HCT116 (cell line): Measurements from ENCODE around the gene DNASE2. TPM values are rescaled to one million over a fixed set of nuclear protein-coding genes. Genes with fewer than 3 reads are reported as not detected.

Experiments used
- ATAC-seq: fragments of 200-7000 bp; cut with Tn5 transposase; 2 replicates; pipeline ENCODE4 v1.9.1; 2020; ENCODE audit warnings: mild to moderate bottlenecking, moderate library complexity
- BruUV-seq: library from RNA; stranded (reverse); fragments of 400-500 nt; replicated peaks from 2 replicates; lab custom pipeline; 2021; lab: Mats Ljungman, UMichigan
- CTCF ChIA-PET: fragments of 300-600 bp; sonication (Branson Sonifier 250); formaldehyde crosslinking; loops from one replicate; lab custom pipeline; 2021; ENCODE audit warnings: antibody characterized with exemption; lab: Charles Lee
- POLR2A ChIA-PET: fragments of 300-600, 350-600 bp; sonication (Branson Sonifier 250); formaldehyde crosslinking; loops from one replicate; lab custom pipeline; 2021; ENCODE audit warnings: antibody characterized with exemption; lab: Charles Lee
- RAD21 ChIA-PET, 2 experiments: fragments of 300-600 bp; sonication (Branson Sonifier 250); formaldehyde crosslinking; loops; one replicate each; lab custom pipeline; 2023; ENCODE audit warnings: low total read pairs in 2 of 2; ENCODE audit not compliant: uncharacterized antibody in 2 of 2, unreplicated experiment in 2 of 2, low non-redundant PET in 1 of 2; lab: Charles Lee
- DNase-seq: peaks from one replicate; pipeline ENCODE4 v3.0.0-alpha.2; 2010; ENCODE audit warnings: low read depth, low spot score
- H2AFZ ChIP-seq: fragments of 200-600 bp; shearing (Covaris generic), sonication (generic); 2 replicates; pipeline ENCODE4 v1.6.1; 2017; ENCODE audit warnings: low read depth, mixed run types, mixed read lengths, antibody characterized with exemption, low read length; ENCODE audit not compliant: poor library complexity, severe bottlenecking
- H3K27ac ChIP-seq: 2 replicates; pipeline ENCODE4 v1.5.1; 2012; ENCODE audit warnings: low read depth, low read length
- H3K27me3 ChIP-seq: fragments of 200-600 bp; sonication (generic); 2 replicates; pipeline ENCODE4 v1.6.1; 2016; ENCODE audit warnings: mixed run types, low read length, mixed read lengths; ENCODE audit not compliant: insufficient read depth
- H3K36me3 ChIP-seq, 2 experiments: fragments of 200-500 bp in 1 of 2; fragments of 200-600 bp in 1 of 2; sonication (Bioruptor generic) in 1 of 2; sonication (generic) in 1 of 2; 2 replicates each; pipeline versions ENCODE4 v1.5.1 to v1.6.1; 2014 to 2016; ENCODE audit warnings: low read length in 2 of 2, inconsistent platforms in 1 of 2, mixed read lengths in 1 of 2, mixed run types in 1 of 2; ENCODE audit not compliant: insufficient read depth in 2 of 2, control insufficient read depth in 1 of 2
- H3K4me1 ChIP-seq, 2 experiments: fragments of 200-600 bp in 1 of 2; sonication (generic) in 1 of 2; 2 replicates each; pipeline versions ENCODE4 v1.5.1 to v1.6.1; 2012 to 2017; ENCODE audit warnings: low read length in 2 of 2, inconsistent platforms in 1 of 2, mild to moderate bottlenecking in 1 of 2, mixed read lengths in 1 of 2, mixed run types in 1 of 2, moderate library complexity in 1 of 2; ENCODE audit not compliant: insufficient read depth in 2 of 2, control insufficient read depth in 1 of 2
- H3K4me2 ChIP-seq: fragments of 200-600 bp; sonication (generic); 2 replicates; pipeline ENCODE4 v1.6.1; 2017; ENCODE audit warnings: mixed run types, low read length, mixed read lengths
- H3K4me3 ChIP-seq, 2 experiments: fragments of 200-600 bp in 1 of 2; sonication (generic) in 1 of 2; replicated peaks in 1 of 2; 2 replicates each; pipeline ENCODE4 v1.5.1; 2011 to 2016; ENCODE audit warnings: low read length in 2 of 2, control low read depth in 1 of 2, low read depth in 1 of 2, mild to moderate bottlenecking in 1 of 2, mixed read lengths in 1 of 2, mixed run types in 1 of 2
- H3K79me2 ChIP-seq: fragments of 200-600 bp; sonication (generic); 2 replicates; pipeline ENCODE4 v1.6.1; 2017; ENCODE audit warnings: mild to moderate bottlenecking, mixed run types, low read length, moderate library complexity, mixed read lengths; ENCODE audit not compliant: insufficient read depth
- H3K9ac ChIP-seq: fragments of 200-600 bp; sonication (generic); 2 replicates; pipeline ENCODE4 v1.6.1; 2016; ENCODE audit warnings: low read length, mixed read lengths
- H3K9me2 ChIP-seq: fragments of 200-600 bp; sonication (generic), shearing (Covaris generic); 2 replicates; pipeline ENCODE4 v1.6.1; 2017; ENCODE audit warnings: mixed run types, mild to moderate bottlenecking, moderate library complexity; ENCODE audit not compliant: insufficient read depth
- H3K9me3 ChIP-seq, 2 experiments: fragments of 200-500 bp in 1 of 2; fragments of 200-600 bp in 1 of 2; sonication (Bioruptor generic) in 1 of 2; sonication (generic) in 1 of 2; 2 replicates each; pipeline ENCODE4 v1.6.1; 2014 to 2017; ENCODE audit warnings: low read length in 2 of 2, mixed read lengths in 2 of 2, inconsistent platforms in 1 of 2, low read depth in 1 of 2, mild to moderate bottlenecking in 1 of 2, mixed run types in 1 of 2, moderate library complexity in 1 of 2; ENCODE audit not compliant: control insufficient read depth in 1 of 2, insufficient read depth in 1 of 2
- H4K20me1 ChIP-seq: fragments of 200-600 bp; sonication (generic), shearing (Covaris generic); 2 replicates; pipeline ENCODE4 v1.6.1; 2017; ENCODE audit warnings: mixed run types, mild to moderate bottlenecking, moderate library complexity; ENCODE audit not compliant: insufficient read depth
- ATF3 ChIP-seq: IDR thresholded peaks from 2 replicates; pipeline ENCODE4 v1.6.1; 2012
- CBX3 ChIP-seq: IDR thresholded peaks from 2 replicates; pipeline ENCODE4 v1.6.1; 2012; ENCODE audit warnings: low read depth
- CEBPB ChIP-seq: IDR thresholded peaks from 2 replicates; pipeline ENCODE4 v1.6.1; 2012; ENCODE audit warnings: low read depth
- CTCF ChIP-seq, 3 experiments: fragments of 200-600 bp in 1 of 3; sonication (generic) in 1 of 3; IDR thresholded peaks in 2 of 3; conservative IDR thresholded peaks in 1 of 3; 2 replicates each; pipeline ENCODE4 v1.5.1; 2012 to 2017; ENCODE audit warnings: low read depth in 2 of 3, low read length in 2 of 3, antibody characterized with exemption in 1 of 3, borderline replicate concordance in 1 of 3, control low read depth in 1 of 3, mild to moderate bottlenecking in 1 of 3, mixed read lengths in 1 of 3, mixed run types in 1 of 3, moderate library complexity in 1 of 3; ENCODE audit not compliant: insufficient read depth in 1 of 3
- EGR1 ChIP-seq: IDR thresholded peaks from 2 replicates; pipeline ENCODE4 v1.6.1; 2012; ENCODE audit warnings: low read depth
- ELF1 ChIP-seq: IDR thresholded peaks from 2 replicates; pipeline ENCODE4 v1.6.1; 2012; ENCODE audit warnings: low read depth, borderline replicate concordance
- EZH2 ChIP-seq: fragments of 200-600 bp; sonication (generic); IDR thresholded peaks from 2 replicates; pipeline ENCODE4 v1.6.1; 2017; ENCODE audit warnings: antibody characterized with exemption, mixed run types
- EZH2phosphoT487 ChIP-seq: fragments of 200-600 bp; IDR thresholded peaks from 2 replicates; pipeline ENCODE4 v1.6.1; 2018; ENCODE audit warnings: antibody characterized with exemption, borderline replicate concordance
- FOSL1 ChIP-seq: IDR thresholded peaks from 2 replicates; pipeline ENCODE4 v1.6.1; 2012; ENCODE audit warnings: low read depth
- JUND ChIP-seq: IDR thresholded peaks from 2 replicates; pipeline ENCODE4 v1.6.1; 2012
- MAX ChIP-seq: IDR thresholded peaks from 2 replicates; pipeline ENCODE4 v1.6.1; 2012
- POLR2A ChIP-seq: IDR thresholded peaks from 2 replicates; pipeline ENCODE4 v1.7.0; 2011; ENCODE audit warnings: borderline replicate concordance; ENCODE audit not compliant: insufficient read depth, insufficient read length; ENCODE audit errors: extremely low read depth
- POLR2AphosphoS5 ChIP-seq: IDR thresholded peaks from 2 replicates; pipeline ENCODE4 v1.6.1; 2011; ENCODE audit warnings: mild to moderate bottlenecking, low read depth, low read length, moderate library complexity
- RAD21 ChIP-seq: IDR thresholded peaks from 2 replicates; pipeline ENCODE4 v1.6.1; 2012; ENCODE audit warnings: low read depth, mild to moderate bottlenecking
- SIN3A ChIP-seq: IDR thresholded peaks from 2 replicates; pipeline ENCODE4 v1.6.1; 2012; ENCODE audit warnings: low read depth
- SP1 ChIP-seq: IDR thresholded peaks from 2 replicates; pipeline ENCODE4 v1.6.1; 2012; ENCODE audit warnings: low read depth
- SRF ChIP-seq: IDR thresholded peaks from 2 replicates; pipeline ENCODE4 v1.6.1; 2012; ENCODE audit warnings: low read depth
- TCF7L2 ChIP-seq: IDR thresholded peaks from 2 replicates; pipeline ENCODE4 v1.7.0; 2011; ENCODE audit warnings: borderline replicate concordance, inconsistent platforms; ENCODE audit not compliant: insufficient read depth, insufficient read length; ENCODE audit errors: extremely low read depth
- YY1 ChIP-seq: IDR thresholded peaks from 2 replicates; pipeline ENCODE4 v1.6.1; 2011; ENCODE audit warnings: low read length, low read depth, moderate library complexity, mild to moderate bottlenecking; ENCODE audit not compliant: insufficient replicate concordance; ENCODE audit errors: extremely low read depth
- ZBTB33 ChIP-seq: IDR thresholded peaks from 2 replicates; pipeline ENCODE4 v1.6.1; 2011; ENCODE audit warnings: mild to moderate bottlenecking, low read length, moderate library complexity; ENCODE audit not compliant: insufficient replicate concordance; ENCODE audit errors: extremely low read depth
- ZFX ChIP-seq: fragments of 450-650 bp; IDR thresholded peaks from 2 replicates; pipeline ENCODE4 v1.6.1; 2017
- ZNF274 ChIP-seq: fragments of 200-500 bp; sonication (Bioruptor generic); IDR thresholded peaks from 2 replicates; pipeline ENCODE4 v1.6.1; 2014; ENCODE audit warnings: mild to moderate bottlenecking, low read depth, low read length, inconsistent platforms
- intact Hi-C: fragments of 100-400 bp; cut with micrococcal nuclease; formaldehyde crosslinking; loops from 2 replicates; pipeline ENCODE4 v1.10.0; 2022
- total RNA-seq: library from RNA; stranded (reverse); gene quantifications from one replicate; pipeline ENCODE4 v1.2.1, GENCODE V29; 2021; ENCODE audit not compliant: unreplicated experiment

Gene DNASE2
- total RNA-seq, 1 experiment from 2014 or later: 36.6 TPM

GRCh38 chr19:12837225-12837624 is 44.0 kb downstream of the DNASE2 start:
- H3K36me3 ChIP-seq: no peaks in the 10 kb centered on the region
- DNase-seq (no peak), ATAC-seq (no peak)
- H3K4me3 ChIP-seq: no peak overlapping the region
- H3K9ac ChIP-seq: peak overlapping the region; percentile 88; the same call in 1 of the 2 replicates
- H3K79me2 ChIP-seq: peaks cover 26% of the 10 kb centered on the region; the same call in 1 of the 2 replicates
- ChIA-PET POLR2A (interaction anchor here (0.6 to 1.1 kb wide), 3 partner anchors 12 to 61 kb away, joined by 3 to 4 read pairs (median 4); no protein-coding TSS in a partner anchor), CTCF (interaction anchor here (0.7 to 1.4 kb wide), 13 partner anchors 9 to 140 kb away, joined by 3 to 8 read pairs (median 3); partner anchors contain the start of genes GCDH and GET3), RAD21 (no interaction called here)
- H3K27ac ChIP-seq: no peak overlapping the region
- H3K9me2 ChIP-seq: no peaks in the 10 kb centered on the region
- H2AFZ ChIP-seq: no peak overlapping the region
- H3K4me2 ChIP-seq: peak overlapping the region; percentile 91
- intact Hi-C loops: loop anchor here (5.0 kb wide), 2 partner anchors 35 to 120 kb away; partner anchors contain the start of genes PRDX2 and THSD8
- no peaks in the 10 kb centered on the region for H3K27me3 ChIP-seq
- BruUV-seq: no TSS peak
- H4K20me1 ChIP-seq: no peaks in the 10 kb centered on the region
- H3K4me1 ChIP-seq: peaks cover 46 to 78% of the 10 kb centered on the region in 2 experiments
- no peaks in the 10 kb centered on the region for H3K9me3 ChIP-seq
- TF ChIP-seq TCF7L2: no peak
- TF ChIP-seq ZBTB33: no peak
- no peak for TF ChIP-seq CEBPB
- TF ChIP-seq SIN3A: no peak
- no peak for TF ChIP-seq EGR1
- no peak for TF ChIP-seq YY1
- TF ChIP-seq ELF1: no peak
- no peak for TF ChIP-seq CTCF (IDR thresholded peaks at IDR 0.05 in 2 of 3, conservative IDR thresholded peaks at IDR 0.05 in 1 of 3; ENCODE audit: borderline replicate concordance in 1 of 3, insufficient read depth in 1 of 3, low read depth in 2 of 3, low read length in 2 of 3)
- TF ChIP-seq FOSL1: no peak; the same call in 1 of the 2 replicates
- no peak for TF ChIP-seq ZFX
- TF ChIP-seq ZNF274: no peak
- no peak for TF ChIP-seq POLR2A
- TF ChIP-seq ATF3: no peak
- no peak for TF ChIP-seq RAD21
- peak; percentile 45 for TF ChIP-seq JUND
- TF ChIP-seq SRF: no peak
- TF ChIP-seq EZH2: no peak
- peak; percentile 73; the same call in 1 of the 2 replicates for TF ChIP-seq CBX3
- TF ChIP-seq EZH2phosphoT487: no peak
- TF ChIP-seq MAX: peak; percentile 19; the same call in 1 of the 2 replicates
- TF ChIP-seq POLR2AphosphoS5: no peak
- TF ChIP-seq SP1: no peak; the same call in 1 of the 2 replicates
